Measurements from ENCODE around the gene PCAT6. TPM values are rescaled to one million over a fixed set of nuclear protein-coding genes. Genes with fewer than 3 reads are reported as not detected.

PCAT6 gene
- total RNA-seq, 2 donors from 2014 or later, result 2.3 to 5.0 TPM

- H3K27me3 Mint-ChIP-seq (ENCODE audit: insufficient read depth), result peaks cover 38% of the 10 kb centered on the region
- H3K36me3 Mint-ChIP-seq (ENCODE audit: low read depth), result no peaks in the 10 kb centered on the region
- Histone ChIP-seq H3K27me3 (ENCODE audit: control insufficient read depth, insufficient read depth, low read length, poor library complexity, severe bottlenecking) (peaks cover 21% of the 10 kb centered on the region), H3K9ac (ENCODE audit: extremely low read depth, low read length, poor library complexity, severe bottlenecking) (no peak overlapping the region), H3K4me1 (ENCODE audit: control insufficient read depth, insufficient read depth, low read length) (peaks cover 4% of the 10 kb centered on the region), H3K4me3 (ENCODE audit: low read length) (no peak overlapping the region), H3K36me3 (ENCODE audit: control insufficient read depth, insufficient read depth, low read length) (no peaks in the 10 kb centered on the region), H3K27ac (ENCODE audit: low read depth, low read length) (no peak overlapping the region), H3K9me3 (ENCODE audit: control insufficient read depth, low read length) (no peaks in the 10 kb centered on the region)
- no peak for TF ChIP-seq CTCF (conservative IDR thresholded peaks at IDR 0.05)
- no peak overlapping the region for H3K4me3 Mint-ChIP-seq
- DNase-seq, result no peak
- peak overlapping the region; percentile 48 for H3K27ac Mint-ChIP-seq
- WGBS, 2 experiments (ENCODE audit: insufficient coverage in 1 of 2, insufficient read length in 1 of 2), result 86 to 89% methylated on average over 5 to 10 of the region's 10 CpGs
- H3K4me1 Mint-ChIP-seq, result peaks cover 20% of the 10 kb centered on the region
- no peaks in the 10 kb centered on the region for H3K9me3 Mint-ChIP-seq
Measured at GRCh38 chr1:202834771-202835547, 24.2 kb downstream of the PCAT6 start.

GRCh38 chr1:202835548-202836072 lies 24.9 kb downstream of the PCAT6 start:
- DNase-seq, result peak; percentile 76
- peaks cover 38% of the 10 kb centered on the region for H3K27me3 Mint-ChIP-seq (ENCODE audit: insufficient read depth)
- TF ChIP-seq CTCF (conservative IDR thresholded peaks at IDR 0.05), result no peak
- Histone ChIP-seq H3K4me1 (ENCODE audit: control insufficient read depth, insufficient read depth, low read length) (peaks cover 4% of the 10 kb centered on the region), H3K4me3 (ENCODE audit: low read length) (no peak overlapping the region), H3K27me3 (ENCODE audit: control insufficient read depth, insufficient read depth, low read length, poor library complexity, severe bottlenecking) (peaks cover 21% of the 10 kb centered on the region), H3K27ac (ENCODE audit: low read depth, low read length) (no peak overlapping the region), H3K36me3 (ENCODE audit: control insufficient read depth, insufficient read depth, low read length) (no peaks in the 10 kb centered on the region), H3K9ac (ENCODE audit: extremely low read depth, low read length, poor library complexity, severe bottlenecking) (no peak overlapping the region), H3K9me3 (ENCODE audit: control insufficient read depth, low read length) (no peaks in the 10 kb centered on the region)
- no peak overlapping the region for H3K4me3 Mint-ChIP-seq
- H3K27ac Mint-ChIP-seq, result peak overlapping the region; percentile 48
- no peaks in the 10 kb centered on the region for H3K36me3 Mint-ChIP-seq (ENCODE audit: low read depth)
- H3K4me1 Mint-ChIP-seq, result peaks cover 20% of the 10 kb centered on the region
- no peaks in the 10 kb centered on the region for H3K9me3 Mint-ChIP-seq
- 58% methylated on average over 3 of the region's 3 CpGs; no CpG with 5 or more reads in 1 of the 2 experiments for WGBS, 2 experiments (ENCODE audit: insufficient coverage in 1 of 2, insufficient read length in 1 of 2)

GRCh38 chr1:202836623-202837403 lies 26.1 kb downstream of the PCAT6 start:
- Histone ChIP-seq H3K4me3 (ENCODE audit: low read length) (no peak overlapping the region), H3K36me3 (ENCODE audit: control insufficient read depth, insufficient read depth, low read length) (no peaks in the 10 kb centered on the region), H3K27ac (ENCODE audit: low read depth, low read length) (no peak overlapping the region), H3K27me3 (ENCODE audit: control insufficient read depth, insufficient read depth, low read length, poor library complexity, severe bottlenecking) (peaks cover 21% of the 10 kb centered on the region), H3K9ac (ENCODE audit: extremely low read depth, low read length, poor library complexity, severe bottlenecking) (no peak overlapping the region), H3K4me1 (ENCODE audit: control insufficient read depth, insufficient read depth, low read length) (peaks cover 4% of the 10 kb centered on the region), H3K9me3 (ENCODE audit: control insufficient read depth, low read length) (no peaks in the 10 kb centered on the region)
- H3K4me1 Mint-ChIP-seq, result peaks cover 20% of the 10 kb centered on the region
- TF ChIP-seq CTCF (conservative IDR thresholded peaks at IDR 0.05), result no peak
- H3K36me3 Mint-ChIP-seq (ENCODE audit: low read depth), result no peaks in the 10 kb centered on the region
- peaks cover 34% of the 10 kb centered on the region for H3K27me3 Mint-ChIP-seq (ENCODE audit: insufficient read depth)
- H3K4me3 Mint-ChIP-seq, result no peak overlapping the region
- H3K27ac Mint-ChIP-seq, result no peak overlapping the region
- 93 to 98% methylated on average over 4 to 5 of the region's 5 CpGs for WGBS, 2 experiments (ENCODE audit: insufficient coverage in 1 of 2, insufficient read length in 1 of 2)
- DNase-seq, result no peak
- H3K9me3 Mint-ChIP-seq, result no peaks in the 10 kb centered on the region

Data from endodermal cell (in vitro differentiated cells).